Prostate gland (tissue), 2 donors: ENCODE data around the gene DLG2. TPM values are rescaled to one million over a fixed set of nuclear protein-coding genes. Genes with fewer than 3 reads are reported as not detected.
"Not testable (repeated sequence)": the region's sequence is repeated elsewhere in the genome, so short reads cannot be mapped to it uniquely, and the experiment has no call there.

Source experiments
- DNase-seq: peaks from one replicate; pipeline ENCODE4 v3.0.0-alpha.2; 2019; ENCODE audit warnings: low spot score
- H3K27ac ChIP-seq, 2 donors: fragments of 200-600 bp; sonication (generic); 2 replicates each; pipeline ENCODE4 v1.5.1; 2017 to 2019
- H3K27me3 ChIP-seq: fragments of 200-600 bp; sonication (generic); replicated peaks from 2 replicates; pipeline ENCODE4 v1.5.1; 2019; ENCODE audit not compliant: insufficient read depth
- H3K36me3 ChIP-seq, 2 donors: fragments of 200-600 bp; sonication (generic); 1 replicate in 1 of 2; 2 replicates in 1 of 2; pipeline versions ENCODE4 v1.5.1 to v1.8.1; 2017 to 2019
- H3K4me1 ChIP-seq: fragments of 200-600 bp; sonication (generic); replicated peaks from 2 replicates; pipeline ENCODE4 v1.5.1; 2019
- H3K4me3 ChIP-seq, 2 donors: fragments of 200-600 bp; sonication (generic); 2 replicates each; pipeline ENCODE4 v1.5.1; 2017 to 2019
- H3K9me3 ChIP-seq: fragments of 200-600 bp; sonication (generic); 2 replicates; pipeline ENCODE4 v1.5.1; 2017
- POLR2A ChIP-seq: fragments of 450-650 bp; IDR thresholded peaks from one replicate; pipeline ENCODE4 v1.6.1; 2016; ENCODE audit warnings: antibody characterized with exemption, mild to moderate bottlenecking
- POLR2AphosphoS5 ChIP-seq: sonication (generic); formaldehyde crosslinking; IDR thresholded peaks from one replicate; pipeline ENCODE4 v1.6.1; 2017; ENCODE audit warnings: antibody characterized with exemption
- WGBS: methylation state at CpG from one replicate; pipeline ENCODE4 v1.1.5; 2018; 5-methylcytosine and 5-hydroxymethylcytosine counted together
- intact Hi-C: fragments of 100-400 bp; cut with DNase I; formaldehyde crosslinking; loops from one replicate; pipeline ENCODE4 v1.14.2; 2022
- total RNA-seq, 2 donors: library from RNA; depleted of rRNA; stranded (reverse); fragments of >200 nt; gene quantifications; one replicate each; pipeline ENCODE4 v1.1.0, GENCODE V29; 2016
- TF ChIP-seq, protein P1 (sequence below), 4 experiments: fragments of 200-600 bp in 2 of 4; fragments of 450-650 bp in 2 of 4; sonication (generic) in 2 of 4; IDR thresholded peaks; 1 replicate in 3 of 4; 2 replicates in 1 of 4; pipeline ENCODE4 v1.5.1; 2016 to 2019; ENCODE audit warnings: antibody characterized with exemption in 4 of 4, mild to moderate bottlenecking in 2 of 4, moderate library complexity in 2 of 4

The DLG2 gene
- total RNA-seq, 2 donors from 2014 or later, result 9.8 to 16.2 TPM

DNA sequence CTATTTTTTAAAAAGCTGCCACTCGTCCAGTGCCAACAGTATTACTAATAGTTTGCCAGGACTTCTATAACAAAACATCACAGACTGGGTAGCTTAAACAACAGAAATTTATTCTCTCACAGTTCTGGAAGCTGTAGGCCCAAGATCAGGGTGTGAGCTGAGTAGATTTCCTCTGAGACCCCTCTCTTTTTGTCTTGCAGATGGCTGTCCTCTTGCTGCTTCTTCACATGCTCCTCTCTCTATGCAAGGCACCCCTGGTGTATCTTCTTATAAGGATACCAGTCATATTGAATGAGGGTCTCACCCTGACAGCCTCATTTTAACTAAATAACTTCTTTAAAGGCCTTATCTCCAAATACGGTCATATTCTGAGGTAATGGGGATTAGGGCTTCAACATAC is 390.9 kb downstream of the DLG2 start:
- H3K27ac ChIP-seq, result no peak overlapping the region
- no peaks in the 10 kb centered on the region for H3K4me1 ChIP-seq
- DNase-seq, result no peak
- no peaks in the 10 kb centered on the region for H3K27me3 ChIP-seq
- intact Hi-C loops, result no loop called here
- TF ChIP-seq, protein P1, sequence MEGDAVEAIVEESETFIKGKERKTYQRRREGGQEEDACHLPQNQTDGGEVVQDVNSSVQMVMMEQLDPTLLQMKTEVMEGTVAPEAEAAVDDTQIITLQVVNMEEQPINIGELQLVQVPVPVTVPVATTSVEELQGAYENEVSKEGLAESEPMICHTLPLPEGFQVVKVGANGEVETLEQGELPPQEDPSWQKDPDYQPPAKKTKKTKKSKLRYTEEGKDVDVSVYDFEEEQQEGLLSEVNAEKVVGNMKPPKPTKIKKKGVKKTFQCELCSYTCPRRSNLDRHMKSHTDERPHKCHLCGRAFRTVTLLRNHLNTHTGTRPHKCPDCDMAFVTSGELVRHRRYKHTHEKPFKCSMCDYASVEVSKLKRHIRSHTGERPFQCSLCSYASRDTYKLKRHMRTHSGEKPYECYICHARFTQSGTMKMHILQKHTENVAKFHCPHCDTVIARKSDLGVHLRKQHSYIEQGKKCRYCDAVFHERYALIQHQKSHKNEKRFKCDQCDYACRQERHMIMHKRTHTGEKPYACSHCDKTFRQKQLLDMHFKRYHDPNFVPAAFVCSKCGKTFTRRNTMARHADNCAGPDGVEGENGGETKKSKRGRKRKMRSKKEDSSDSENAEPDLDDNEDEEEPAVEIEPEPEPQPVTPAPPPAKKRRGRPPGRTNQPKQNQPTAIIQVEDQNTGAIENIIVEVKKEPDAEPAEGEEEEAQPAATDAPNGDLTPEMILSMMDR (IDR thresholded peaks at IDR 0.05), result no peak
- no peak for TF ChIP-seq POLR2A
- no peak for TF ChIP-seq POLR2AphosphoS5
- 76% methylated on average over 2 of the region's 2 CpGs for WGBS
- H3K9me3 ChIP-seq, result no peaks in the 10 kb centered on the region
- no peak overlapping the region for H3K4me3 ChIP-seq
- no peaks in the 10 kb centered on the region for H3K36me3 ChIP-seq

DNA sequence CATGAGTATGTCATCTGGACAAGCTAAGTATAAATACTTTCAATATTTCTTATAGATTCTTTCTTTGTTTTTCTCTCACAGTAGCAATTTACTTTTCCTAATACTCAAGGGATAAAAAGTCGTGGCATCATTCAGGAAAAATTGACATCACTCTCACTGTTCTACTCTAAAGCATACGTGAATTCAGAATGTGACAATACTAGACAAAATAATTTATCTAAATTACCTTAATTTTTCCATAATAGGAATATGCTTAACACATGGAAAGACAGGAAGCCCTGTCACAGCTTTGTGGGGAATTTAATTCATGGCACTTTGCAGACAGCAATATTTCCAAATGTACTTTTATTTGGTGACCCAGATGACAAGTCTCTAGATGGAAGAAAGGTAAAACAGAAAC is 394.6 kb downstream of the DLG2 start:
- TF ChIP-seq, protein P1 (IDR thresholded peaks at IDR 0.05), result no peak
- no peak for TF ChIP-seq POLR2A
- TF ChIP-seq POLR2AphosphoS5, result no peak
- Histone ChIP-seq H3K4me3 (no peak overlapping the region), H3K4me1 (no peaks in the 10 kb centered on the region), H3K9me3 (no peaks in the 10 kb centered on the region), H3K27ac (no peak overlapping the region), H3K36me3 (no peaks in the 10 kb centered on the region), H3K27me3 (no peaks in the 10 kb centered on the region)
- DNase-seq, result no peak
- intact Hi-C loops, result no loop called here
- 83% methylated on average over 2 of the region's 2 CpGs for WGBS

DNA sequence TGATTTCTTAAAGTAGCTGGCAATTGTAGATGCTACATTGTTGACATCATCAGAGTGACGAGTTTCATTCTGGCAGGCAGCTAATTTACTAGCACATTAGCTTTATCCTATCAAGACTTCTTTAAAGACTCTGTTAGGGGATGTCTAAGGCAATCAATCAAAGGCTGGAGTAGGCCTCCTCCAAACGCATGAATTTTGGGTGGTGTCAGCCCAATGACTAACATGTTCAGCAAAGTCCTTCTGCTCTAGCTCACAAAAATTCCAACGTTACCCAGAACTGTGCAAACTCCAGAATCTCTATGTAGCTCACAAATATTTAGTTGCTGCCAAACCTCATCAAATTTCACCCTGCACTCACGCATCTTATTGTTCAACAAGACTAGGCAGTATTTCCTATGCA is 395.6 kb downstream of the DLG2 start:
- H3K4me3 ChIP-seq, result no peak overlapping the region
- no peaks in the 10 kb centered on the region for H3K9me3 ChIP-seq
- no peak for DNase-seq
- H3K4me1 ChIP-seq, result no peaks in the 10 kb centered on the region
- no peaks in the 10 kb centered on the region for H3K27me3 ChIP-seq
- no peak overlapping the region for H3K27ac ChIP-seq
- no peaks in the 10 kb centered on the region for H3K36me3 ChIP-seq
- intact Hi-C loops, result no loop called here
- TF ChIP-seq POLR2A, result no peak
- 51% methylated on average over 4 of the region's 4 CpGs for WGBS

DNA sequence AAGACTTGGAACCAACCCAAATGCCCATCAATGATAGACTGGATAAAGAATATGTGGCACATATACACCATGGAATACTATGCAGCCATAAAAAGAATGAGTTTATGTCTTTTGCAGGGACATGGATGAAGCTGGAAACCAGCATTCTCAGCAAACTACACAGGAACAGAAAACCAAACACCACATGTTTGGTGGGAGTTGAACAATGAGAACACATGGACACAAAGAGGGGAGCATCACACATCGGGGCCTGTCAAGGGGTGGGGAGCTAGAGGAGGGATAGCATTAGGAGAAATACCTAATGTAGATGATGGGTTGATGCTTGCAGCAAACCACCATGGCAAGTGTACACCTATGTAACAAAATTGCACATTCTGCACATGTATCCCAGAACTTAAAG is 397.4 kb downstream of the DLG2 start:
- H3K27ac ChIP-seq, H3K9me3 ChIP-seq, H3K36me3 ChIP-seq, H3K4me1 ChIP-seq, H3K27me3 ChIP-seq, DNase-seq, H3K4me3 ChIP-seq, intact Hi-C loops: not testable (repeated sequence)
- 100% methylated on average over 1 of the region's 1 CpG for WGBS

DNA sequence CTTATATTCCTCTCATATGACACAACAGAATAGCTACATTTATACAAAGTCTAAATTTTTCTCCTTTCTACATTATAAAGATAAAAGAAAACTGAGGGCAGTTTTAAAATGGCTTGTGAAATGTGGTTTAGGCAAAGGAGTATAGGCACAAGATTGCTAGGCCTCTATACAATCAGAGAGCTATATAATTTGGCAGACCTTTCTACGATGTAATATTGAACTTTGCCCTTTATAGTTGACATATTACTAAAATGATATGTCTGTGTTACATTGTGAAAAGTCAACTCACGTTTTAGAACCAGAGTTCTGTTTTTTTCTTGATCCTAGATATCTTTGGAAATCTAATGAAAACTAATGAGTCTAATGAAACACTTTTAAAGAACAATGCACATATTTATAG is 430.2 kb downstream of the DLG2 start:
- TF ChIP-seq POLR2AphosphoS5 (no peak), POLR2A (no peak)
- TF ChIP-seq, protein P1 (IDR thresholded peaks at IDR 0.05), result no peak
- H3K36me3 ChIP-seq, result no peaks in the 10 kb centered on the region
- no peaks in the 10 kb centered on the region for H3K9me3 ChIP-seq
- intact Hi-C loops, result no loop called here
- no peak overlapping the region for H3K4me3 ChIP-seq
- no peaks in the 10 kb centered on the region for H3K27me3 ChIP-seq
- 58% methylated on average over 2 of the region's 2 CpGs for WGBS
- DNase-seq, result no peak
- H3K27ac ChIP-seq, result no peak overlapping the region
- no peaks in the 10 kb centered on the region for H3K4me1 ChIP-seq

DNA sequence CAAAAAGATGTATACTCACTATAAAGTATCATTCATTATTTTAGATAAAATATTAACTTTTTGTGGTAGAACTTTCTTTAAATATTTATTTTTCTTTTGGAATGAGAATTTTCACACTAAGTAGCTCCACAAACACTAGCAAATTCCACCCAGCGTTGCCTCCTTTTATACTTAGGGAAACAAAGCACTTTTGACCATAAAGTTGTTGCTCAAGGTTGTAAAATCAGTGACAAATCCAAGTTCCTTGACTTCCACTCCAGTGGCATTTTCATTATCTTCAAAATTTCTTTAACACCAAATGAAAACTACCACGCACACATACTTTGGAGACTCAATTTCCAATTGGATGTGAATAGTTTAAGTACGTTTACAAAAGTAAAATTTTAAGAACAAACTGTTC is 431.2 kb downstream of the DLG2 start:
- Histone ChIP-seq H3K36me3 (no peaks in the 10 kb centered on the region), H3K4me3 (no peak overlapping the region), H3K27me3 (no peaks in the 10 kb centered on the region), H3K9me3 (no peaks in the 10 kb centered on the region), H3K27ac (no peak overlapping the region), H3K4me1 (no peaks in the 10 kb centered on the region)
- intact Hi-C loops, result no loop called here
- no peak for DNase-seq
- WGBS, result 67% methylated on average over 3 of the region's 3 CpGs
- TF ChIP-seq POLR2A, result no peak
- TF ChIP-seq POLR2AphosphoS5, result no peak
- TF ChIP-seq, protein P1 (IDR thresholded peaks at IDR 0.05), result no peak
